Lower leg skin (tissue), 4 donors: ENCODE results near the gene CNTNAP5. TPM values are rescaled to one million over a fixed set of nuclear protein-coding genes. Genes with fewer than 3 reads are reported as not detected.

Experiments used
- DNase-seq, 2 donors: peaks; one replicate each; pipeline ENCODE4 v3.0.0-alpha.2; 2019; ENCODE audit warnings: low spot score in 2 of 2
- H3K4me3 ChIP-seq: fragments of 200-600 bp; sonication (generic); 2 replicates; pipeline ENCODE4 v1.5.1; 2017; ENCODE audit warnings: mild to moderate bottlenecking, low read depth; ENCODE audit not compliant: poor library complexity, severe bottlenecking
- POLR2A ChIP-seq, 2 donors: fragments of 450-650 bp; IDR thresholded peaks; one replicate each; pipeline ENCODE4 v1.6.1; 2016 to 2017; ENCODE audit warnings: antibody characterized with exemption in 2 of 2, mild to moderate bottlenecking in 1 of 2, moderate library complexity in 1 of 2
- WGBS, 2 donors: methylation state at CpG; one replicate each; pipeline ENCODE4 v1.1.5; 2018; 5-methylcytosine and 5-hydroxymethylcytosine counted together
- intact Hi-C: fragments of 100-400 bp; cut with DNase I; formaldehyde crosslinking; loops from one replicate; pipeline ENCODE4 v1.15.0; 2023; ENCODE audit warnings: low total_unique reads
- total RNA-seq, 4 donors: library from RNA; depleted of rRNA; stranded (reverse); fragments of >200 nt; gene quantifications; one replicate each; pipeline ENCODE4 v1.1.0, GENCODE V29; 2016
- TF ChIP-seq, protein P1 (sequence below), 3 donors: fragments of 450-650 bp; IDR thresholded peaks; one replicate each; pipeline ENCODE4 v1.5.1; 2016; ENCODE audit warnings: antibody characterized with exemption in 3 of 3, mild to moderate bottlenecking in 3 of 3, moderate library complexity in 2 of 3

The CNTNAP5 gene
- total RNA-seq, 4 donors from 2014 or later, result not detected

DNA sequence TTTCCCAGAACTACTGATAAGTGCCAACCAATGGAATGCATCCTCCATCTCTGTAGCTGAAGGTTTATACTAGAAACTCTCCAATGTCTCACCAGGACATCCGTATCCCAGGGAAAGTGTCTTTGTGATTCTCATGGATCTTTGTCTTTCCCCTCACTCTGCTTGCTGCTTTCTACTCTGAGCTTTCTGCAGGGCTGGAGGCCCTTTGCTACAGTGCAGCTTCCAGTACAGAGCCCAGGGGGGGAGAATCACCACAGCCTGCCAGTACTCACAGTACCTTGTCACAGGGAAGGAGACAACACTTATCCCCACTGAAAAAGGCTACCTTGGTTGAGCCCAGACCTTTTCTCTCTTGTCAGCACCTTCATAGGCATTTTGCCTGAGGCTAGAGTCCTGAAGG is 627.0 kb downstream of the CNTNAP5 start:
- WGBS, 2 donors, result 81 to 94% methylated on average over 1 of the region's 1 CpG
- no peak for TF ChIP-seq POLR2A (IDR thresholded peaks at IDR 0.05)
- TF ChIP-seq, protein P1, sequence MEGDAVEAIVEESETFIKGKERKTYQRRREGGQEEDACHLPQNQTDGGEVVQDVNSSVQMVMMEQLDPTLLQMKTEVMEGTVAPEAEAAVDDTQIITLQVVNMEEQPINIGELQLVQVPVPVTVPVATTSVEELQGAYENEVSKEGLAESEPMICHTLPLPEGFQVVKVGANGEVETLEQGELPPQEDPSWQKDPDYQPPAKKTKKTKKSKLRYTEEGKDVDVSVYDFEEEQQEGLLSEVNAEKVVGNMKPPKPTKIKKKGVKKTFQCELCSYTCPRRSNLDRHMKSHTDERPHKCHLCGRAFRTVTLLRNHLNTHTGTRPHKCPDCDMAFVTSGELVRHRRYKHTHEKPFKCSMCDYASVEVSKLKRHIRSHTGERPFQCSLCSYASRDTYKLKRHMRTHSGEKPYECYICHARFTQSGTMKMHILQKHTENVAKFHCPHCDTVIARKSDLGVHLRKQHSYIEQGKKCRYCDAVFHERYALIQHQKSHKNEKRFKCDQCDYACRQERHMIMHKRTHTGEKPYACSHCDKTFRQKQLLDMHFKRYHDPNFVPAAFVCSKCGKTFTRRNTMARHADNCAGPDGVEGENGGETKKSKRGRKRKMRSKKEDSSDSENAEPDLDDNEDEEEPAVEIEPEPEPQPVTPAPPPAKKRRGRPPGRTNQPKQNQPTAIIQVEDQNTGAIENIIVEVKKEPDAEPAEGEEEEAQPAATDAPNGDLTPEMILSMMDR (IDR thresholded peaks at IDR 0.05), result no peak
- intact Hi-C loops, result no loop called here
- no peak overlapping the region for H3K4me3 ChIP-seq
- no peak for DNase-seq

DNA sequence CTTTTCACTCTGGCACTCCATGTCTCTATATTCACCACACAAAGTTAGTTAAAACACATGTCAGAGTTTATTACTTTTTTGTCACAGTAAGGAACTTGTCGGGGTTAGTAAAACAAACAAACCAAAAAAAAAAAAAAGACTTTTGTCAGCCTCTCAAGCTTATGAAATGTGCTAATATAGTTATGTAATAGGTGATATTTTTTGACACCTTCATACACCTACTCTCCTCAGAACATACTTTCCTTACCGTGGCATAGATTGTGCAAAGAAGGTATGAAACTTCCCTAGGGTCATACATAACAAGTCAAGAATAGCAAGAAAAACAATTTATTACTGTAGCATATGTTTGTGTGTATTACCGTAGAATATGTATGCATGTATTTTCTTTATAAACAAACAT is 633.3 kb downstream of the CNTNAP5 start:
- H3K4me3 ChIP-seq, result no peak overlapping the region
- 71 to 76% methylated on average over 3 of the region's 3 CpGs for WGBS, 2 donors
- intact Hi-C loops, result no loop called here
- DNase-seq, result no peak
- TF ChIP-seq, protein P1 (IDR thresholded peaks at IDR 0.05), result no peak
- no peak for TF ChIP-seq POLR2A (IDR thresholded peaks at IDR 0.05)

DNA sequence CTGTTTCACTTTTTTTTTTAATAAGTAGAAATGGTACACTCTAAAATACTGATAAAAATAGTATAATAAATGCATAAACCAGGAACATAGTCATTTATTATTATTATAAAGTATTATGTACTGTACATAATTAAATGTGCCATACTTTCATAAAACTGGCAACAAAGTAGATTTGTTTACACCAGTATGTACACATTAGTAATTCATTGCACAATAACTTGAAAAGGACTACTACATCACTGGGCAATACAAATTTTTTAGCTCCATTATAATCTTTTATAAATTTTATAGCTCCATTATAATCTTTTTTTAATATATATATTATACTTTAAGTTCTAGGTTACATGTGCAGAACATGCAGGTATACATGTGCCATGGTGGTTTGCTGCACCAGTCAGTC is 636.5 kb downstream of the CNTNAP5 start:
- DNase-seq, result no peak
- TF ChIP-seq, protein P1 (IDR thresholded peaks at IDR 0.05), result no peak
- no peak for TF ChIP-seq POLR2A (IDR thresholded peaks at IDR 0.05)
- intact Hi-C loops, result no loop called here
- H3K4me3 ChIP-seq, result no peak overlapping the region

DNA sequence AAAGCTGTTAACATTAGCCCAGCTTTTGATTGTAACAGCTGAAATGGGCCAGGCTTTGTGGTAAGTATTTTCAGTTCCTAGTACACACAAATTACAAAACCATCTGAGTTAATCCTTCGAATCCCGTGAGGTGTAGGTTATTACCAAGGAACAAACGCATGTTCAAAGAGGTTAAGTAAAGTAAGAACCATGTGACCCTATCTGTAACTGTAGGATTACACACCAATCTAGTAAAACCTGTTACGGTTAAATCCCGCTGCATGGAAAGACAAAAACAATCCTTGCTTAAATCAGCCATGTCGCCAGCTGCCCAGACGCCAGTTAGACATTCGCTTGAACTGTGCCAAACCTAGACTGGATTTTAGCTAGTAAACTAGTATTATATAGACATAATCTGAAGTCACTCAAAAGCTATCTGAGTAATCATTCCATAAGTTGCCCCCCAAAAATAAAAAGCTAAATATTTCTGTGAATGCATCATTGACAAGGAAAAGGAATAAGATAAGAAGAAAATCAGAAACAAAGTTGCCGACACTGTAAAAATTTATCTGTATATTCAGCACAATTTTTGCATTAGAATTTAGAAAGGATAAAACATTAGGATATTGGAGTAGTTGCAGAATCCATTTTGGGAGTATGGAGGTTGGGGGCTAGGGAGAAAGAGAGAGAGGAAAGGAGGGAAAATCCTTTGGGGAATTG is 638.0 kb downstream of the CNTNAP5 start:
- H3K4me3 ChIP-seq, result no peak overlapping the region
- TF ChIP-seq POLR2A (IDR thresholded peaks at IDR 0.05), result no peak
- TF ChIP-seq, protein P1 (IDR thresholded peaks at IDR 0.05), result no peak
- no peak for DNase-seq
- intact Hi-C loops, result no loop called here
- WGBS, 2 donors, result 92 to 94% methylated on average over 9 of the region's 9 CpGs

DNA sequence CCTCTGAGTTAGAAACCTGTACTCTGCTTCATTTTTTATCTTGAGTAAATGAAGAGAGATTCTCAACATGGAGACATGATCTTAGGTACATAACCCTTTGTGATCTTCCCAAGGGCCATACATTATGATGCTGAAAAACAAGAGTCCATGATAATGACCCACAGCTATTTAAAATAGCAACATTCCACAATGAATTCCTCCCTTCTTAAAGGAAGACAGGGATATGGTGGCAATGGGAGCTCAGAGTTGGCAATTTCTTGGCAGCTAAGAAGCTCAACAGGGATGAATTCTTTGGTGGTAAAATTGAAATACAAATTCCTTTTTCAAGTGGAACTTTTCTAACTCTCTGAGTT is 638.5 kb downstream of the CNTNAP5 start:
- H3K4me3 ChIP-seq, result no peak overlapping the region
- no peak for DNase-seq
- TF ChIP-seq, protein P1 (IDR thresholded peaks at IDR 0.05), result no peak
- TF ChIP-seq POLR2A (IDR thresholded peaks at IDR 0.05), result no peak
- intact Hi-C loops, result no loop called here

DNA sequence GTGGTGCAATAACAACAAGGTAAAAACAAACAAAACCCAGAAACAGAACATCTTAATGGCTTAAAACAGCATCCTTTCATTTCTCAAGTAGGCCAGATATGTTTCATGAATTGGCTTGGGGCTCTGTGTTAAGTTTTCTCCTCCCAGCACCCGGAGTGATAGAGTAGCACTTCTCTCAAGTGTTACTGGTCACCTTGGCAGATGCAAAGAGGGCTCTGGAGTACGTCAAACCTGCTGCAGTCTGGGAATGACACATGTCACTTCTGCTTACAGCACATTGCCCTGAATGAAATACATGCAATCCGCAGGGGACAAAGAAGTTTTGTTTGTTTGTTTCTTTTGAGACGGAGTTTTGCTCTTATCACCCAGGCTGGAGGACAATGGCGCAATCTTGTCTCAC is 639.3 kb downstream of the CNTNAP5 start:
- H3K4me3 ChIP-seq, result no peak overlapping the region
- no peak for DNase-seq
- no peak for TF ChIP-seq POLR2A (IDR thresholded peaks at IDR 0.05)
- TF ChIP-seq, protein P1 (IDR thresholded peaks at IDR 0.05), result no peak
- 74 to 81% methylated on average over 5 of the region's 5 CpGs for WGBS, 2 donors
- intact Hi-C loops, result no loop called here
